Measurements from ENCODE around the gene GPN2. TPM values are rescaled to one million over a fixed set of nuclear protein-coding genes. Genes with fewer than 3 reads are reported as not detected.

Gene GPN2
- total and polyA plus RNA-seq, 9 of the 15 experiments (the other 6 are each of a cell fraction or from before 2014, with no cell fraction given), result 9.9 to 58.8 (median 20.4) TPM

GRCh38 chr1:26913754-26914619, 23.9 kb upstream of the GPN2 start, which contains the start of gene NR0B2 (continued):
- TF ChIP-seq USF1 (CRISPR knock-in tag; IDR thresholded peaks at IDR 0.05), result peak; percentile 36; the same call in 1 of the 2 replicates
- TF ChIP-seq LCOR (CRISPR knock-in tag; IDR thresholded peaks at IDR 0.05), result no peak
- TF ChIP-seq NR2C2 (CRISPR knock-in tag; IDR thresholded peaks at IDR 0.05), result no peak
- TF ChIP-seq NR2C2 (tag; IDR thresholded peaks at IDR 0.05), result peak; percentile 77
- TF ChIP-seq COPS2 (conservative IDR thresholded peaks at IDR 0.05), result no peak
- 0 out of 2 replicates have a peak, but pooled peaks have one; percentile 60 for TF ChIP-seq THAP12 (CRISPR knock-in tag; IDR thresholded peaks at IDR 0.05)
- peak; percentile 66 for TF ChIP-seq L3MBTL2 (IDR thresholded peaks at IDR 0.05)
- no peak; the same call in 1 of the 2 replicates for TF ChIP-seq CUX1 (CRISPR knock-in tag; IDR thresholded peaks at IDR 0.05)
- TF ChIP-seq E2F3 (CRISPR knock-in tag; IDR thresholded peaks at IDR 0.05), result peak; percentile 42; the same call in 1 of the 2 replicates
- TF ChIP-seq BRD4 (IDR thresholded peaks at IDR 0.05), result peak; percentile 72; the same call in 1 of the 2 replicates
- TF ChIP-seq FOS (IDR thresholded peaks at IDR 0.05; ENCODE audit: extremely low read depth, insufficient read length), result no peak
- peak in 1 of 2 experiments; percentile 64; a peak in 3 of 4 replicates for TF ChIP-seq FOXK2 (conservative IDR thresholded peaks at IDR 0.05 in 1 of 2, IDR thresholded peaks at IDR 0.05 in 1 of 2; ENCODE audit: low read depth in 2 of 2)
- TF ChIP-seq LARP7 (IDR thresholded peaks at IDR 0.05), result no peak
- TF ChIP-seq ZNF639 (CRISPR knock-in tag; conservative IDR thresholded peaks at IDR 0.05 in 1 of 2, IDR thresholded peaks at IDR 0.05 in 1 of 2), result peak in 1 of 2 experiments; percentile 77; a peak in 1 of 4 replicates
- TF ChIP-seq CREB3L1 (IDR thresholded peaks at IDR 0.05; ENCODE audit: borderline replicate concordance, low read depth), result peak; percentile 60; the same call in 1 of the 2 replicates

Measured in K562 (cell line).